ENCODE measurements around the gene PXT1.
"Not testable (repeated sequence)": the region's sequence is repeated elsewhere in the genome, so short reads cannot be mapped to it uniquely, and the experiment has no call there.

PXT1 gene

GRCh38 chr6:36368421-36368820 lies 74.2 kb downstream of the PXT1 start:
- no peak for DNase-seq

DNA sequence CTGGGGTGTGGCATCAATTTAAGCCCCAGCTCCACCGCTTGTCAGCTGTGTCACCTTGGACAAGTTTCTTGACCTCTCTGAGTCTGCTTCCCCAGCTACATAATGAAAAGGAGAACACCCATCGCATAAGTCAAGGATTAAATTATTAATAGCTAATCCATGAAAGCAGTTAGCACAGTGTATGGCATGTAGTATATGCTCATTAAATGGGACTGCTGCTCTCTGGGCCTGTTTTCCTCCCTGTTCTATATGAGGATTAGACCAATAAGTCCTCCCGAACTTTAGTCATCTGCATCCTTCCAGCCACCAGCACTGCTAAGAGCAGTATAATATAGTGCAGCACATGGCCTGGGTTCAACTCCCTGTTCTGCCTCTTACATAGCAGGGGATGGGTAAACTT lies 74.9 kb downstream of the PXT1 start:
- DNase-seq, result no peak

DNA sequence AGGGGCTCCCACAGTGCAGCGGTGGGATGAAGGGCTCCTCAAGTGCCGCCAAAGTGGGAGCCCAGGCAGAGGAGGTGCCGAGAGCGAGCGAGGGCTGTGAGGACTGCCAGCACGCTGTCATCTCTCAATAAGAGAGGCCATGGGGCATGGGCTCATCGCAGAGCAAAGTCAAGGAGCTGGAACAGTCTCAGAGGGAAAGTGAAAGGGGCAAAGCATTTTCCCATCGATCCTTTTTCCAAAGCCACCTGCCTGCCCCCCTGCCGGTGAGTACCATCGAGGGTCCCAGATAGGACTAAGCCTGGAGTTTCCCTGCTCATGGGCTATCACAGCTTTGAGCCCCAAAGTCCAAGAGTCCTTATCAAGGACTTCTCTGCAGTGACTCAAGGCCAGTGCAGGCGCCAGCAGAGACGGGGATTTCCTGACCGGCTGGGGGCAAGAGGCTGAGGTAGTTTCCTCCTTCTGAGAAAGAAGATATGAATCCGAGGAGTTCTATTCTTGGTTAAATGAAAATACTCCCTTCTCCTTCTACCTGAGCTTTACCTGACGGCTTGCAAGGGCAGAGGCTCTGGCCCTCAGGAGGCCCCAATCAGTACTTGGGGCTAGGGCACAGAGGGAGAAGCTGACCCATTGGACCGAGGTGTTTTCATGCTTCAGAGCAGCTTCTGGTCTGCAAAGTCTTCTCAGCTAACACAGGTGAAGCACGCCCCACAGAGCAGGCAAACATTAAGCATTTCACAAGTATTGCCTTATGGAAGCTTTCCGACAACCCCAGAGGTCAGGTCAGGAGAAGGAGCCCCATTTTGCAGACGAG lies 77.8 kb downstream of the PXT1 start:
- peak in 1 of 2 donors; percentile 40 for DNase-seq

DNA sequence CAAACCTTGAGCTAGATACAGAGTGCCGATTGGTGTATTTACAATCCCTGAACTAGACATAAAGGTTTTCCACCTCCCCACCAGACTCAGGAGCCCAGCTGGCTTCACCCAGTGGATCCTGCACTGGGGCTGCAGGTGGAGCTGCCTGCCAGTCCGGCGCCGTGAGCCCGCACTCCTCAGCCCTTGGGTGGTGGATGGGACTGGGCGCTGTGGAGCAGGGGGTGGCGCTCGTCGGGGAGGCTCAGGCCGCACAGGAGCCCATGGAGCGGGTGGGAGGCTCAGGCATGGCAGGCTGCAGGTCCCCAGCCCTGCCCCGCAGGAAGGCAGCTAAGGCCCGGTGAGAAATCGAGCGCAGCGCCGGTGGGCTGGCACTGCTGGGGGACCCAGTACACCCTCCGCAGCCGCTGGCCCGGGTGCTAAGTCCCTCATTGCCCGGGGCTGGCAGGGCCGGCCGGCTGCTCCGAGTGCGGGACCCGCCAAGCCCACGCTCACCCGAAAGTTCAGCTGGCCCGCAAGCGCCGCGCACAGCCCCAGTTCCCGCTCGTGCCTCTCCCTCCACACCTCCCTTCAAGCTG lies 78.5 kb downstream of the PXT1 start:
- DNase-seq, result not testable (repeated sequence)

- not testable (repeated sequence) for DNase-seq
These were observed 79.3 kb downstream of the PXT1 start for GRCh38 chr6:36363371-36363752.

DNA sequence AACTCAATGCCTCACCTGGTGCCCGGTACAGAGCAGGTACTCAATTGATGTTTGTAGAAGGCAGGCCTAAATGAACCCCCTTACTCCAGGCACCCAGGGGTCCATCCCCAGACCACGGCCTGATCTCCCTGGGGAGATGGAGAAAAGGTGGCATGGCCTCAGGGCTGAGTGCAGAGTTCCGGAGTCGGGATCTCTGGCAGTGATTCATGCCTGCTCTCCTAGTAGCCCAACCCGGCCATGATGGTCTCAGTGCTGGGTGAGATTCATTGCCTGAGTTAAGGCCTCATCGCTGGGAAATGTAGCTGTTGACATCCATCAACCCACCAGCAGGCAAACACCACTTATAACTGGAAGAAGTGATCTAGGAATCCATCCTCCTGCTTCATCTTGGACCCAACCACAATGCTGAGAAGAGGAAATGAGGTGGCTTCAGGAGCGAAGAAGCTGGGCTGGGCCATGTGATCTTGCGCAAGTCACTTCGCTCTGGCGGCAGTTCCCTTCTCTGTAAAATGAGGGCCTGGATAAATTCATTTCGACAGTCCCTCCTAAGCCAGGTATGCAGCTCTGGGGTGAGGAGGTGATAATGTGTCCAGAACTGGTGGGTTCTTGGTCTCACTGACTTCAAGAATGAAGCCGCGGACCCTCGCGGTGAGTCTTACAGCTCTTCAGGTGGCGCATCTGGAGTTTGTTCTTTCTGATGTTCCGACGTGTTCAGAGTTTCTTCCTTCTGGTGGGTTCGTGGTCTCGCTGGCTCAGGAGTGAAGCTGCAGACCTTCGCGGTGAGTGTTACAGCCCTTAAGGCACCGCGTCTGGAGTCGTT lies 79.9 kb downstream of the PXT1 start:
- peak in 1 of 2 donors; percentile 22 for DNase-seq

DNA sequence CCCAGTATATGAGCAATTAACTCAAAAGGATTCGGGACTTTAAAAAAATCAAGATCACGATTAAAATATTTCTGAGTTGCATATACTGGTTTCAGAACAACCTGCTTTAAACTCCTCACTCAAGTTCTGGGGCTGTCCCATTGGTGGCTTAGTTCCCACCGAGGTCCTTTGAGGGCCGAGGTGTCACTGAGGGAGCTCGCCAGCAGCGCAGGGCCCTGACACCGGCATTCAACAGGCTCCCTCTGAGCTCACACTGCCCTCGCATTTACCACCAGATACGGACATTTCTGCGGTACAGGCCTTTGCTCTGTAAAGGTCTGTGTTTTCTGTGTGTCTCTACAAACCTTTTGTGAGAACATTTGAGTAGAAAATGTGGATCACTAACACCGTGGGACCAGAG lies 81.6 kb downstream of the PXT1 start:
- DNase-seq, result no peak

- DNase-seq, result peak; percentile 70 to 75
These were observed 82.2 kb downstream of the PXT1 start for GRCh38 chr6:36360241-36361054.

DNA sequence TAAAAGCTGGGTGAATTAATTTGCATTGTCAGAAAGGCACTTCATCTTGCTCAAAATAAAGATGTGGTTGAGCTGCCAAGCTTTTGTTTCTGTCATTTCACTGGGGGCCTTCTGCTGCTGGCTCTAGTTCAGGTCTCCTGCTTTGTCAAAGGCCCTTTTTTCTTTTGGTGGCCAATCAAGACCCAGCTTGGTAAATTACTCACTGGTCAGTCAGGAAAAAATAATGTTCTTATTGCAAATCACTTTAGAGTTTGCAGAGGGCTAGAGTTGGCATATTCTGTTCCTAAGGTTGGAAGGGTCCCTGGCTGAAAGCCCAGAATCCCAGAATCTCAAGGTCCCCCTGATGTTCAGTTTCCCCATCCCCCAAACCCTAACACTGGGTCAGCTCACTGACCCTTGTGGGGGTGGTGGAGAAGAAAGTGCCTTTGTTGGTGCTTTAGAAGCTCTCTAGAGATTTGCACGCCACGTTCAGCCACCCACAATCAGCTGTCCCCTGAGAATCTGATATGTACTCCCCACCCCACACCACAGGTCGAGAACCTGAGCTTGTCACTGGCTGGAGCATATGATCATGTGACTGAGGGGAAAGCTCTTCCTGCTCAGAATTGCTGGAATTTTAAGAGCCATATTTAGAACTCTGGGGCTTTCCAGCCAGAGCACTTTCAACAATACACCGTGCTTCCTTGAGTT lies 84.3 kb downstream of the PXT1 start:
- DNase-seq, result no peak

GRCh38 chr6:36357872-36358225 lies 84.8 kb downstream of the PXT1 start:
- DNase-seq, result no peak

- no peak for DNase-seq
These were observed 86.8 kb downstream of the PXT1 start for GRCh38 chr6:36355819-36356218.

DNA sequence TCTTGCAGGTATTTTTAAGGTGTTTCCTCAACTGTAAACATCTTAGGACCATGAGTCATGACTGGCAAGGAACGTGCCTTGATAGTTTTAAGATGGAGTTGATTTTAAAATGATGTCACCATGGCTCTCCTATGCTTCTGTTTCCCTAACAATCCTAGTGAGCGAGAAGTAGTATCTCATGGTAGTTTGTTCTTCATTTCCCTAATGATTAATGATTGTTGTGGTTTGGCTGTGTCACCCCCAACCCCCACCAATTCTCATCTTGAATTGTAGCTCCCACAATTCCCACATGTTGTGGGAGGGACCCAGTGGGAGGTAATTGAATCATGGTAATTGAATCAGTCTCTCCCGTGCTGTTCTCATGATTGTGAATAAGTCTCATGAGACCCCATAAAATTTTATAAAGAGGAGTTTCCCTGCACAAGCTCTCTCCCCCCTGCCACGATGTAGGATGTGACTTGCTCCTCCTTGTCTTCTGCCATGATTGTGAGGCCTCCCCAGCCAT lies 89.2 kb downstream of the PXT1 start:
- DNase-seq, result no peak

DNA sequence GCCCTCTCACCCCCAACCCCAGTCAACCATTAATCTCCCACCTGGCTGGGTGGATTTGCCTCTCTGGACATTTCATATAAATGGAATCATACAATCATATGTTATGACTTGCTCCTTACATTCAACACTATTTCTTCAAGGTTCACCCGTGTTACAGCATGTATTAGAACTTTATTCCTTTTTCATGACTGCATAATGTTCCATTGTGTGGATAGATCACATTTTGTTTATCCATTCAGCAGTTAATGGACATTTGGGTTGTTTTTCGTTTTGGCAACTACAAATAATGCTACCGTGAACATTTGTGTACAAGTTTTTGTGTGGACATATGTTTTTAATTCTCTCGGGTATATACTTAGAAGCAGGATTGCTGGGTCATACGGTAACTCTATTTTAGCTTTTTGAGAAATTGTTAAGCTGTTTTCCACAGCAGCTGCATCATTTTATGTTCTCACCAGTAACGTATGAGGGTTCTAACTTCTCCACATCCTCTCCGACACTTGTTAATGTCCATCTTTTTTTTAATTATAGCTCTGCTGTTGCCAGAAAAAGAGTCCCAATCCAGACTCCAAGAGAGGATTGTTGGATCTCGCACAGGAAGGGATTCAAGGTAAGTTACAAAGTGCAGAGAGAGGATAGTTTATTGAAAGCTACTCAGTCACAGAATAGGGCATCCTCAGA lies 90.0 kb downstream of the PXT1 start:
- no peak for DNase-seq

- no peak for DNase-seq
These were observed 91.7 kb downstream of the PXT1 start for GRCh38 chr6:36350681-36351571.

GRCh38 chr6:36350082-36350481 lies 92.6 kb downstream of the PXT1 start:
- DNase-seq, result no peak

GRCh38 chr6:36349240-36349639 lies 93.4 kb downstream of the PXT1 start:
- no peak for DNase-seq

- no peak for DNase-seq
These were observed 95.0 kb downstream of the PXT1 start for GRCh38 chr6:36347621-36348020.

- DNase-seq, result no peak
These were observed 96.0 kb downstream of the PXT1 start for GRCh38 chr6:36346486-36347273.

GRCh38 chr6:36345681-36346466 lies 96.8 kb downstream of the PXT1 start:
- DNase-seq, result no peak
